Measurements from ENCODE around the gene COL4A1. TPM values are rescaled to one million over a fixed set of nuclear protein-coding genes. Genes with fewer than 3 reads are reported as not detected.

The COL4A1 gene
- total RNA-seq, 1 donor from 2014 or later, result 2,489 TPM

DNA sequence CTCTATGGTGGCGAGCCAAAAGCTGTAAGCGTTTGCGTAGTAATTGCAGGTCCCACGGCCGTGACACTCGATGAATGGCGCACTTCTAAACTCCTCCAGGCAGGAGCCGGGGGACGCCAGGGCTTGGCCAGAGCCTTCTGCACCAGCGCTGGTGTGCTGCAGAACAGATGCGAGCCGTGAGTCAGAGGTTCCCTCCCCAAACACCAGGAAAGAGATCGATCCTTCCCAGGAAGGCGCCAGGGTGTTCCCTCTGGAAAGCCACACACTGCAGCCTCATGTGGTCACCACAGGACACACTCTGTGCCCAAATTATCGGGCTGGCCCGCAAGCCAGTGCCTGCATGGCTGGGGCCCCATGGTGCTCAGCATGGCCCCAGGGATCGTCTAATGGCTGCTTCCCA lies 154.6 kb downstream of the COL4A1 start:
- TF ChIP-seq EZH2 (IDR thresholded peaks at IDR 0.05; ENCODE audit: insufficient read depth, low read length), result no peak
- TF ChIP-seq, protein P1, sequence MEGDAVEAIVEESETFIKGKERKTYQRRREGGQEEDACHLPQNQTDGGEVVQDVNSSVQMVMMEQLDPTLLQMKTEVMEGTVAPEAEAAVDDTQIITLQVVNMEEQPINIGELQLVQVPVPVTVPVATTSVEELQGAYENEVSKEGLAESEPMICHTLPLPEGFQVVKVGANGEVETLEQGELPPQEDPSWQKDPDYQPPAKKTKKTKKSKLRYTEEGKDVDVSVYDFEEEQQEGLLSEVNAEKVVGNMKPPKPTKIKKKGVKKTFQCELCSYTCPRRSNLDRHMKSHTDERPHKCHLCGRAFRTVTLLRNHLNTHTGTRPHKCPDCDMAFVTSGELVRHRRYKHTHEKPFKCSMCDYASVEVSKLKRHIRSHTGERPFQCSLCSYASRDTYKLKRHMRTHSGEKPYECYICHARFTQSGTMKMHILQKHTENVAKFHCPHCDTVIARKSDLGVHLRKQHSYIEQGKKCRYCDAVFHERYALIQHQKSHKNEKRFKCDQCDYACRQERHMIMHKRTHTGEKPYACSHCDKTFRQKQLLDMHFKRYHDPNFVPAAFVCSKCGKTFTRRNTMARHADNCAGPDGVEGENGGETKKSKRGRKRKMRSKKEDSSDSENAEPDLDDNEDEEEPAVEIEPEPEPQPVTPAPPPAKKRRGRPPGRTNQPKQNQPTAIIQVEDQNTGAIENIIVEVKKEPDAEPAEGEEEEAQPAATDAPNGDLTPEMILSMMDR (IDR thresholded peaks at IDR 0.05; ENCODE audit: insufficient read depth, low read depth, low read length), result no peak
- Histone ChIP-seq H3K9me3 (ENCODE audit: insufficient read depth, low read depth, low read length) (peaks cover 4% of the 10 kb centered on the region), H4K20me1 (ENCODE audit: insufficient read depth, low read length) (peaks cover 36% of the 10 kb centered on the region), H3K4me1 (ENCODE audit: insufficient read depth, low read length) (no peaks in the 10 kb centered on the region), H3K9ac (ENCODE audit: low read length) (no peak overlapping the region), H3K4me3 (ENCODE audit: insufficient read depth, low read depth, low read length) (no peak overlapping the region), H3K36me3 (ENCODE audit: insufficient read depth, low read length) (peaks cover 67% of the 10 kb centered on the region), H3K27me3 (ENCODE audit: insufficient read depth, low read length) (no peaks in the 10 kb centered on the region), H3K79me2 (ENCODE audit: insufficient read depth, low read length) (no peaks in the 10 kb centered on the region), H2AFZ (ENCODE audit: low read depth, low read length) (no peak overlapping the region), H3K27ac (ENCODE audit: low read depth, low read length) (no peak overlapping the region), H3K4me2 (ENCODE audit: low read length) (no peak overlapping the region)
- Mint-ChIP-seq H3K27me3 (ENCODE audit: low read depth, unreplicated experiment) (no peaks in the 10 kb centered on the region), H3K9me3 (ENCODE audit: unreplicated experiment) (no peaks in the 10 kb centered on the region), H3K4me3 (ENCODE audit: unreplicated experiment) (no peak overlapping the region), H3K36me3 (ENCODE audit: low read depth, unreplicated experiment) (peaks cover 22% of the 10 kb centered on the region), H3K4me1 (ENCODE audit: low read depth, unreplicated experiment) (no peaks in the 10 kb centered on the region), H3K27ac (ENCODE audit: unreplicated experiment) (peak overlapping the region; percentile 50)
- FAIRE-seq (no peak), DNase-seq (ENCODE audit: low read depth) (no peak)

- no peaks in the 10 kb centered on the region for H3K27me3 Mint-ChIP-seq (ENCODE audit: low read depth, unreplicated experiment)
- Histone ChIP-seq H3K9ac (ENCODE audit: low read length) (no peak overlapping the region), H3K79me2 (ENCODE audit: insufficient read depth, low read length) (no peaks in the 10 kb centered on the region), H2AFZ (ENCODE audit: low read depth, low read length) (no peak overlapping the region), H3K9me3 (ENCODE audit: insufficient read depth, low read depth, low read length) (peaks cover 4% of the 10 kb centered on the region), H3K4me2 (ENCODE audit: low read length) (no peak overlapping the region), H4K20me1 (ENCODE audit: insufficient read depth, low read length) (peaks cover 27% of the 10 kb centered on the region), H3K27ac (ENCODE audit: low read depth, low read length) (no peak overlapping the region), H3K4me1 (ENCODE audit: insufficient read depth, low read length) (no peaks in the 10 kb centered on the region), H3K36me3 (ENCODE audit: insufficient read depth, low read length) (peaks cover 59% of the 10 kb centered on the region), H3K27me3 (ENCODE audit: insufficient read depth, low read length) (no peaks in the 10 kb centered on the region), H3K4me3 (ENCODE audit: insufficient read depth, low read depth, low read length) (no peak overlapping the region)
- no peak for FAIRE-seq
- peaks cover 22% of the 10 kb centered on the region for H3K36me3 Mint-ChIP-seq (ENCODE audit: low read depth, unreplicated experiment)
- TF ChIP-seq EZH2 (IDR thresholded peaks at IDR 0.05; ENCODE audit: insufficient read depth, low read length), result no peak
- TF ChIP-seq, protein P1 (IDR thresholded peaks at IDR 0.05; ENCODE audit: insufficient read depth, low read depth, low read length), result no peak
- no peaks in the 10 kb centered on the region for H3K9me3 Mint-ChIP-seq (ENCODE audit: unreplicated experiment)
- DNase-seq (ENCODE audit: low read depth), result no peak
- peak overlapping the region; percentile 58 for H3K27ac Mint-ChIP-seq (ENCODE audit: unreplicated experiment)
- no peak overlapping the region for H3K4me3 Mint-ChIP-seq (ENCODE audit: unreplicated experiment)
- no peaks in the 10 kb centered on the region for H3K4me1 Mint-ChIP-seq (ENCODE audit: low read depth, unreplicated experiment)
Observed at GRCh38 chr13:110151462-110151861, 155.5 kb downstream of the COL4A1 start.

- no peak for FAIRE-seq
- Histone ChIP-seq H3K27me3 (ENCODE audit: insufficient read depth, low read length) (no peaks in the 10 kb centered on the region), H3K4me2 (ENCODE audit: low read length) (no peak overlapping the region), H3K9ac (ENCODE audit: low read length) (no peak overlapping the region), H3K4me1 (ENCODE audit: insufficient read depth, low read length) (no peaks in the 10 kb centered on the region), H3K4me3 (ENCODE audit: insufficient read depth, low read depth, low read length) (no peak overlapping the region), H3K27ac (ENCODE audit: low read depth, low read length) (peak overlapping the region; percentile 17), H2AFZ (ENCODE audit: low read depth, low read length) (no peak overlapping the region), H3K79me2 (ENCODE audit: insufficient read depth, low read length) (no peaks in the 10 kb centered on the region), H4K20me1 (ENCODE audit: insufficient read depth, low read length) (peaks cover 23% of the 10 kb centered on the region), H3K9me3 (ENCODE audit: insufficient read depth, low read depth, low read length) (peaks cover 4% of the 10 kb centered on the region), H3K36me3 (ENCODE audit: insufficient read depth, low read length) (peaks cover 55% of the 10 kb centered on the region)
- no peak overlapping the region for H3K4me3 Mint-ChIP-seq (ENCODE audit: unreplicated experiment)
- no peaks in the 10 kb centered on the region for H3K4me1 Mint-ChIP-seq (ENCODE audit: low read depth, unreplicated experiment)
- peak; percentile 60 for DNase-seq (ENCODE audit: low read depth)
- peak overlapping the region; percentile 18 for H3K27ac Mint-ChIP-seq (ENCODE audit: unreplicated experiment)
- H3K9me3 Mint-ChIP-seq (ENCODE audit: unreplicated experiment), result no peaks in the 10 kb centered on the region
- peaks cover 22% of the 10 kb centered on the region for H3K36me3 Mint-ChIP-seq (ENCODE audit: low read depth, unreplicated experiment)
- no peak for TF ChIP-seq EZH2 (IDR thresholded peaks at IDR 0.05; ENCODE audit: insufficient read depth, low read length)
- TF ChIP-seq, protein P1 (IDR thresholded peaks at IDR 0.05; ENCODE audit: insufficient read depth, low read depth, low read length), result no peak
- no peaks in the 10 kb centered on the region for H3K27me3 Mint-ChIP-seq (ENCODE audit: low read depth, unreplicated experiment)
Observed at GRCh38 chr13:110150384-110151101, 156.4 kb downstream of the COL4A1 start.
